Measurements from ENCODE around the gene NCOA1.

The NCOA1 gene

GRCh38 chr2:24754985-24755705 is 264.1 kb downstream of the NCOA1 start:
- peaks cover 10% of the 10 kb centered on the region for H3K4me1 ChIP-seq (ENCODE audit: insufficient read depth, low read length)
- H3K36me3 ChIP-seq (ENCODE audit: insufficient read depth, low read length): no peaks in the 10 kb centered on the region; the same call in 1 of the 2 replicates
- no peak overlapping the region for H3K9ac ChIP-seq (ENCODE audit: low read depth, low read length)
- H3K9me3 ChIP-seq (ENCODE audit: control insufficient read depth, insufficient read depth, low read length): no peaks in the 10 kb centered on the region

- H3K9me3 ChIP-seq (ENCODE audit: control insufficient read depth, insufficient read depth, low read length): no peaks in the 10 kb centered on the region
- H3K9ac ChIP-seq (ENCODE audit: low read depth, low read length): no peak overlapping the region
- H3K36me3 ChIP-seq (ENCODE audit: insufficient read depth, low read length): no peaks in the 10 kb centered on the region; the same call in 1 of the 2 replicates
- peaks cover 10% of the 10 kb centered on the region for H3K4me1 ChIP-seq (ENCODE audit: insufficient read depth, low read length)
Measured at GRCh38 chr2:24756789-24757188, 265.7 kb downstream of the NCOA1 start.

- Histone ChIP-seq H3K9ac (ENCODE audit: low read depth, low read length) (no peak overlapping the region), H3K9me3 (ENCODE audit: control insufficient read depth, insufficient read depth, low read length) (no peaks in the 10 kb centered on the region)
Measured at GRCh38 chr2:24761866-24762265, 270.8 kb downstream of the NCOA1 start.

GRCh38 chr2:24762518-24762917 is 271.5 kb downstream of the NCOA1 start:
- Histone ChIP-seq H3K36me3 (ENCODE audit: insufficient read depth, low read length) (no peaks in the 10 kb centered on the region), H3K9me3 (ENCODE audit: control insufficient read depth, insufficient read depth, low read length) (no peaks in the 10 kb centered on the region)

More at GRCh38 chr2:24761866-24762265, 270.8 kb downstream of the NCOA1 start:
- H3K36me3 ChIP-seq (ENCODE audit: insufficient read depth, low read length): no peaks in the 10 kb centered on the region
- H3K4me1 ChIP-seq (ENCODE audit: insufficient read depth, low read length): no peaks in the 10 kb centered on the region

GRCh38 chr2:24763843-24764242 is 272.8 kb downstream of the NCOA1 start:
- no peaks in the 10 kb centered on the region for H3K4me1 ChIP-seq (ENCODE audit: insufficient read depth, low read length)
- no peaks in the 10 kb centered on the region for H3K36me3 ChIP-seq (ENCODE audit: insufficient read depth, low read length)
- H3K9ac ChIP-seq (ENCODE audit: low read depth, low read length): no peak overlapping the region
- no peaks in the 10 kb centered on the region for H3K9me3 ChIP-seq (ENCODE audit: control insufficient read depth, insufficient read depth, low read length)

More at GRCh38 chr2:24762518-24762917, 271.5 kb downstream of the NCOA1 start:
- H3K4me1 ChIP-seq (ENCODE audit: insufficient read depth, low read length): no peaks in the 10 kb centered on the region
- no peak overlapping the region for H3K9ac ChIP-seq (ENCODE audit: low read depth, low read length)

- H3K9ac ChIP-seq (ENCODE audit: low read depth, low read length): no peak overlapping the region
- H3K9me3 ChIP-seq (ENCODE audit: control insufficient read depth, insufficient read depth, low read length): no peaks in the 10 kb centered on the region
- H3K4me1 ChIP-seq (ENCODE audit: insufficient read depth, low read length): no peaks in the 10 kb centered on the region
- H3K36me3 ChIP-seq (ENCODE audit: insufficient read depth, low read length): no peaks in the 10 kb centered on the region
Measured at GRCh38 chr2:24766609-24767008, 275.6 kb downstream of the NCOA1 start.

- Histone ChIP-seq H3K36me3 (ENCODE audit: insufficient read depth, low read length) (no peaks in the 10 kb centered on the region), H3K9me3 (ENCODE audit: control insufficient read depth, insufficient read depth, low read length) (no peaks in the 10 kb centered on the region), H3K9ac (ENCODE audit: low read depth, low read length) (no peak overlapping the region), H3K4me1 (ENCODE audit: insufficient read depth, low read length) (no peaks in the 10 kb centered on the region)
Measured at GRCh38 chr2:24768013-24768412, 277.0 kb downstream of the NCOA1 start.

GRCh38 chr2:24768601-24769000 is 277.5 kb downstream of the NCOA1 start:
- H3K4me1 ChIP-seq (ENCODE audit: insufficient read depth, low read length): no peaks in the 10 kb centered on the region
- no peak overlapping the region for H3K9ac ChIP-seq (ENCODE audit: low read depth, low read length)
- H3K9me3 ChIP-seq (ENCODE audit: control insufficient read depth, insufficient read depth, low read length): no peaks in the 10 kb centered on the region
- no peaks in the 10 kb centered on the region for H3K36me3 ChIP-seq (ENCODE audit: insufficient read depth, low read length)

GRCh38 chr2:24771061-24771460 is 280.0 kb downstream of the NCOA1 start:
- Histone ChIP-seq H3K9me3 (ENCODE audit: control insufficient read depth, insufficient read depth, low read length) (no peaks in the 10 kb centered on the region), H3K4me1 (ENCODE audit: insufficient read depth, low read length) (no peaks in the 10 kb centered on the region), H3K9ac (ENCODE audit: low read depth, low read length) (no peak overlapping the region), H3K36me3 (ENCODE audit: insufficient read depth, low read length) (no peaks in the 10 kb centered on the region)

GRCh38 chr2:24771764-24772586 is 280.9 kb downstream of the NCOA1 start:
- Histone ChIP-seq H3K9me3 (ENCODE audit: control insufficient read depth, insufficient read depth, low read length) (no peaks in the 10 kb centered on the region), H3K4me1 (ENCODE audit: insufficient read depth, low read length) (no peaks in the 10 kb centered on the region), H3K36me3 (ENCODE audit: insufficient read depth, low read length) (no peaks in the 10 kb centered on the region), H3K9ac (ENCODE audit: low read depth, low read length) (no peak overlapping the region)

GRCh38 chr2:24774373-24774772 is 283.3 kb downstream of the NCOA1 start:
- Histone ChIP-seq H3K4me1 (ENCODE audit: insufficient read depth, low read length) (peaks cover 13% of the 10 kb centered on the region; the same call in 1 of the 2 replicates), H3K9ac (ENCODE audit: low read depth, low read length) (no peak overlapping the region), H3K9me3 (ENCODE audit: control insufficient read depth, insufficient read depth, low read length) (no peaks in the 10 kb centered on the region), H3K36me3 (ENCODE audit: insufficient read depth, low read length) (no peaks in the 10 kb centered on the region)

- no peak overlapping the region for H3K9ac ChIP-seq (ENCODE audit: low read depth, low read length)
- no peaks in the 10 kb centered on the region for H3K9me3 ChIP-seq (ENCODE audit: control insufficient read depth, insufficient read depth, low read length)
- H3K4me1 ChIP-seq (ENCODE audit: insufficient read depth, low read length): peaks cover 13% of the 10 kb centered on the region; the same call in 1 of the 2 replicates
- H3K36me3 ChIP-seq (ENCODE audit: insufficient read depth, low read length): no peaks in the 10 kb centered on the region
Measured at GRCh38 chr2:24779116-24779515, 288.1 kb downstream of the NCOA1 start.

- Histone ChIP-seq H3K9ac (ENCODE audit: low read depth, low read length) (no peak overlapping the region), H3K4me1 (ENCODE audit: insufficient read depth, low read length) (peaks cover 6% of the 10 kb centered on the region; the same call in 1 of the 2 replicates), H3K36me3 (ENCODE audit: insufficient read depth, low read length) (no peaks in the 10 kb centered on the region), H3K9me3 (ENCODE audit: control insufficient read depth, insufficient read depth, low read length) (no peaks in the 10 kb centered on the region)
Measured at GRCh38 chr2:24783641-24784040, 292.6 kb downstream of the NCOA1 start.

- Histone ChIP-seq H3K4me1 (ENCODE audit: insufficient read depth, low read length) (peaks cover 7% of the 10 kb centered on the region; the same call in 1 of the 2 replicates), H3K36me3 (ENCODE audit: insufficient read depth, low read length) (no peaks in the 10 kb centered on the region), H3K9ac (ENCODE audit: low read depth, low read length) (no peak overlapping the region), H3K9me3 (ENCODE audit: control insufficient read depth, insufficient read depth, low read length) (no peaks in the 10 kb centered on the region)
Measured at GRCh38 chr2:24785671-24786321, 294.7 kb downstream of the NCOA1 start.

All from ES-I3 (cell line).